Gastrocnemius medialis (tissue), 4 donors: ENCODE measurements around the gene PELO.

Experiments used
- CTCF ChIP-seq, 5 experiments: fragments of 450-650 bp in 3 of 5; fragments of 200-600 bp in 2 of 5; sonication (generic) in 2 of 5; IDR thresholded peaks in 4 of 5; conservative IDR thresholded peaks in 1 of 5; 1 replicate in 4 of 5; 2 replicates in 1 of 5; pipeline ENCODE4 v1.5.1; 2016 to 2019; ENCODE audit warnings: antibody characterized with exemption in 5 of 5, mild to moderate bottlenecking in 3 of 5, moderate library complexity in 3 of 5
- POLR2A ChIP-seq, 2 donors: fragments of 450-650 bp; IDR thresholded peaks; one replicate each; pipeline ENCODE4 v1.6.1; 2017; ENCODE audit warnings: antibody characterized with exemption in 2 of 2, mild to moderate bottlenecking in 2 of 2, moderate library complexity in 2 of 2

GRCh38 chr5:52811067-52811749, 23.5 kb downstream of the PELO start:
- TF ChIP-seq CTCF (IDR thresholded peaks at IDR 0.05 in 4 of 5, conservative IDR thresholded peaks at IDR 0.05 in 1 of 5) (no peak), POLR2A (IDR thresholded peaks at IDR 0.05) (no peak)
